ENCODE results near the gene FRMPD2.
"Not testable (repeated sequence)": the region's sequence is repeated elsewhere in the genome, so short reads cannot be mapped to it uniquely, and the experiment has no call there.

FRMPD2 gene

DNA sequence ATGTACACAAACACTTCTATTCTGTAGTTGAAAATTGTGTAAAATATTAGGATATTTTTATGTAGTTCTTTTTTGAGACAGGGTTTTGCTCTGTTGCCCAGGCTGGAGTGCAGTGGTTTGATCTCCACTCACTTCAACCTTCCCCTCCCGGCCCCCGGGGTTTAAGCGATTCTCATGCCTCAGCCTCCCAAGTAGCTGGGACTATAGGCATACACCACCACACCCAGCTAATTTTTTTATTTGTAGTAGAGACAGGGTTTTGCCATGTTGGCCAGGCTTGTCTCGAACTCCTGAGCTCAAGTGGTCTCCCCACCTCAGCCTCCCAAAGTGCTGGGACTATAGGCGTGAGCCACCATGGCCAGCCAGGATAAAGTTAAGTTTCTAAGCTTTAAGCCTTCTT is 30.6 kb downstream of the FRMPD2 start:
- H3K9ac ChIP-seq (ENCODE audit: low read length); H3K79me1 ChIP-seq (replicated peaks; ENCODE audit: low read length, poor library complexity, severe bottlenecking); H2BK15ac ChIP-seq (ENCODE audit: low read depth, poor library complexity, severe bottlenecking); H2AFZ ChIP-seq (ENCODE audit: low read depth, low read length); H3K18ac ChIP-seq (ENCODE audit: low read depth in 1 of 2, low read length in 2 of 2); H2AK5ac ChIP-seq (ENCODE audit: low read length, severe bottlenecking); H3K14ac ChIP-seq (ENCODE audit: low read length in 2 of 2); H2BK5ac ChIP-seq (ENCODE audit: low read depth, low read length, poor library complexity, severe bottlenecking); H2BK12ac ChIP-seq (ENCODE audit: low read length in 2 of 2); H3K36me3 ChIP-seq (ENCODE audit: control insufficient read depth in 1 of 2, insufficient read depth in 2 of 2, low read depth in 1 of 2, low read length in 2 of 2); H3K4me3 ChIP-seq (ENCODE audit: insufficient read depth in 1 of 2, low read depth in 1 of 2, low read length in 2 of 2); H3K4me1 ChIP-seq (ENCODE audit: control insufficient read depth, insufficient read depth, low read depth, low read length); H3K23ac ChIP-seq (ENCODE audit: low read length in 2 of 2); H3K4me2 ChIP-seq (ENCODE audit: low read length, poor library complexity, severe bottlenecking); DNase-seq; H4K91ac ChIP-seq (ENCODE audit: low read length); H3K4ac ChIP-seq (ENCODE audit: low read depth in 1 of 2, low read length in 2 of 2); H3K9me3 ChIP-seq (ENCODE audit: control insufficient read depth, low read length); H3K27ac ChIP-seq (ENCODE audit: low read length, poor library complexity, severe bottlenecking); H2BK120ac ChIP-seq (ENCODE audit: low read depth, low read length); H4K8ac ChIP-seq (ENCODE audit: low read length): not testable (repeated sequence)
- whole genome bisulfite sequencing, result 80% methylated on average over 2 of the region's 5 CpGs
- peaks cover 55 to 78% of the 10 kb centered on the region in 2 experiments for H3K27me3 ChIP-seq (ENCODE audit: control insufficient read depth in 1 of 2, insufficient read depth in 1 of 2, low read length in 2 of 2)

DNA sequence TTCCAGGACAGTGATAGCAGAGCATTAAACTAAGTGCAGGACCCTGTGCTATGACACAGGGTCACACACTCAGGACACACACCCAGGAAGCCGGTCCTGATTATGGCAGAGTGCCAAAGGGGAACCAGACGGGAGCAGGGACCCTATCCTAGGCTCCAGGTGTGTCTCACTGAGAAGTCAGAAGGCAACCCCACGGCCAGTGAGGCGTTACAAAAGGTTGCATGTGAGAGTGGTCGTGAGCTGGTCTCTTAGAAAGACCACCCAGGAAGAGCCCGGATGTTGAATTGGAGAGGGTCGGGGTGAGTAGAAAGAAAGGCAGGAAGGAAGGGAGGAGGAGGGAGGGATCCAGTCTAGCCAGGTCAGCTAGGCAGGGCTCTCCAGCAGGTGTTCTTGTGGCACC is 31.0 kb downstream of the FRMPD2 start:
- no peak overlapping the region for H4K8ac ChIP-seq (ENCODE audit: low read length)
- no peak overlapping the region for H3K9ac ChIP-seq (ENCODE audit: low read length)
- H3K18ac ChIP-seq (ENCODE audit: low read depth in 1 of 2, low read length in 2 of 2), result no peak overlapping the region
- peaks cover 2% of the 10 kb centered on the region for H3K4me1 ChIP-seq (ENCODE audit: control insufficient read depth, insufficient read depth, low read depth, low read length)
- H3K23ac ChIP-seq (ENCODE audit: low read length in 2 of 2), result no peak overlapping the region
- H3K4me2 ChIP-seq (ENCODE audit: low read length, poor library complexity, severe bottlenecking), result no peak overlapping the region
- no peaks in the 10 kb centered on the region for H3K36me3 ChIP-seq (ENCODE audit: control insufficient read depth in 1 of 2, insufficient read depth in 2 of 2, low read depth in 1 of 2, low read length in 2 of 2)
- H2BK120ac ChIP-seq (ENCODE audit: low read depth, low read length), result no peak overlapping the region
- DNase-seq, result no peak
- H2AFZ ChIP-seq (ENCODE audit: low read depth, low read length), result no peak overlapping the region
- H2AK5ac ChIP-seq (ENCODE audit: low read length, severe bottlenecking), result no peak overlapping the region
- H3K14ac ChIP-seq (ENCODE audit: low read length in 2 of 2), result no peak overlapping the region
- peaks cover 55 to 75% of the 10 kb centered on the region in 2 experiments for H3K27me3 ChIP-seq (ENCODE audit: control insufficient read depth in 1 of 2, insufficient read depth in 1 of 2, low read length in 2 of 2)
- no peak overlapping the region for H2BK12ac ChIP-seq (ENCODE audit: low read length in 2 of 2)
- H3K79me1 ChIP-seq (replicated peaks; ENCODE audit: low read length, poor library complexity, severe bottlenecking), result no peaks in the 10 kb centered on the region
- H4K91ac ChIP-seq (ENCODE audit: low read length), result no peak overlapping the region
- no peak overlapping the region for H3K4ac ChIP-seq (ENCODE audit: low read depth in 1 of 2, low read length in 2 of 2)
- no peaks in the 10 kb centered on the region for H3K9me3 ChIP-seq (ENCODE audit: control insufficient read depth, low read length)
- no peak overlapping the region for H2BK5ac ChIP-seq (ENCODE audit: low read depth, low read length, poor library complexity, severe bottlenecking)
- H3K27ac ChIP-seq (ENCODE audit: low read length, poor library complexity, severe bottlenecking), result no peak overlapping the region
- 49% methylated on average over 7 of the region's 7 CpGs for WGBS
- H3K4me3 ChIP-seq (ENCODE audit: insufficient read depth in 1 of 2, low read depth in 1 of 2, low read length in 2 of 2), result no peak overlapping the region
- H2BK15ac ChIP-seq (ENCODE audit: low read depth, poor library complexity, severe bottlenecking), result no peak overlapping the region

DNA sequence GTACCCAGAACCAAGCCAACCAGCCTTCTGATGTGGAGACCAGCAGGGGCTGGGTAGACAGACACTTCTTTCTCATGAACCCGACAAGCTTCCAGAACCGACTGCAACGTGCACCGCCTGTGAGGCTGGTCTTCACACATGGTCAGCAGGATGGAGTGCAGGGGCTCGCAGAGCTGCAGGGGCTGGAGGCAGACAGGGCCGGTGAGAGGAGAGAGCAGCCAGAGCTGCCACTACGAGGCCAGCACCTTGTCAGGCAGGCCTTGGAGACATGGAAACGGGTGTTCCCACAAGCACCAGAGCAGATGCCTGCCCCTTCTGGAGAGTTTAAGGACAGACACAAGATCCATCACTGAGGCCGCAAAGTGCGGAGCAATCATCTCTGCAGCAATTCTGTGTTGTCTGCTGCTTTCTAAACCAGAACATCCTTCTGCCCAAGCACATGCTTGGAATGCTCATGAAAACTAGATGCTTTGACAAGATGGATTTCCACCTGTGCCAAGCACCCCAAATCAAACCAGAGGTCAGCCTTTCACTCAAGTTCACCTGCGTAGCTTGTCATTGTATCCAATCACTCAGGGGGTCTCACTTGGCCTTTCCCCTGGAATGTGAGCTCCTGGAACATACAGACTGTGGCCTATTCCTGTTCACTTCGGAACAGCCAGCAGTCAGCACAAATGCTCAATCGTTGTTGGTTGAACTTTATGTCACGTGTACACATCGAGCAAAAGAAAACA is 32.2 kb downstream of the FRMPD2 start:
- H2AK5ac ChIP-seq (ENCODE audit: low read length, severe bottlenecking), result no peak overlapping the region
- no peak overlapping the region for H3K4me2 ChIP-seq (ENCODE audit: low read length, poor library complexity, severe bottlenecking)
- H3K4me1 ChIP-seq (ENCODE audit: control insufficient read depth, insufficient read depth, low read depth, low read length), result peaks cover 2% of the 10 kb centered on the region
- H4K91ac ChIP-seq (ENCODE audit: low read length), result no peak overlapping the region
- no peak overlapping the region for H3K27ac ChIP-seq (ENCODE audit: low read length, poor library complexity, severe bottlenecking)
- DNase-seq, result no peak
- no peak overlapping the region for H2BK12ac ChIP-seq (ENCODE audit: low read length in 2 of 2)
- no peaks in the 10 kb centered on the region for H3K9me3 ChIP-seq (ENCODE audit: control insufficient read depth, low read length)
- no peak overlapping the region for H2BK120ac ChIP-seq (ENCODE audit: low read depth, low read length)
- H3K79me1 ChIP-seq (replicated peaks; ENCODE audit: low read length, poor library complexity, severe bottlenecking), result no peaks in the 10 kb centered on the region
- H3K18ac ChIP-seq (ENCODE audit: low read depth in 1 of 2, low read length in 2 of 2), result no peak overlapping the region
- no peak overlapping the region for H3K9ac ChIP-seq (ENCODE audit: low read length)
- H2BK15ac ChIP-seq (ENCODE audit: low read depth, poor library complexity, severe bottlenecking), result no peak overlapping the region
- H4K8ac ChIP-seq (ENCODE audit: low read length), result no peak overlapping the region
- H3K4ac ChIP-seq (ENCODE audit: low read depth in 1 of 2, low read length in 2 of 2), result no peak overlapping the region
- peaks cover 59 to 80% of the 10 kb centered on the region in 2 experiments for H3K27me3 ChIP-seq (ENCODE audit: control insufficient read depth in 1 of 2, insufficient read depth in 1 of 2, low read length in 2 of 2)
- no peak overlapping the region for H2AFZ ChIP-seq (ENCODE audit: low read depth, low read length)
- H3K4me3 ChIP-seq (ENCODE audit: insufficient read depth in 1 of 2, low read depth in 1 of 2, low read length in 2 of 2), result no peak overlapping the region
- no peak overlapping the region for H2BK5ac ChIP-seq (ENCODE audit: low read depth, low read length, poor library complexity, severe bottlenecking)
- H3K14ac ChIP-seq (ENCODE audit: low read length in 2 of 2), result peak overlapping the region in 1 of 2 experiments; percentile 53
- H3K36me3 ChIP-seq (ENCODE audit: control insufficient read depth in 1 of 2, insufficient read depth in 2 of 2, low read depth in 1 of 2, low read length in 2 of 2), result no peaks in the 10 kb centered on the region
- 88% methylated on average over 15 of the region's 15 CpGs for WGBS
- H3K23ac ChIP-seq (ENCODE audit: low read length in 2 of 2), result no peak overlapping the region

DNA sequence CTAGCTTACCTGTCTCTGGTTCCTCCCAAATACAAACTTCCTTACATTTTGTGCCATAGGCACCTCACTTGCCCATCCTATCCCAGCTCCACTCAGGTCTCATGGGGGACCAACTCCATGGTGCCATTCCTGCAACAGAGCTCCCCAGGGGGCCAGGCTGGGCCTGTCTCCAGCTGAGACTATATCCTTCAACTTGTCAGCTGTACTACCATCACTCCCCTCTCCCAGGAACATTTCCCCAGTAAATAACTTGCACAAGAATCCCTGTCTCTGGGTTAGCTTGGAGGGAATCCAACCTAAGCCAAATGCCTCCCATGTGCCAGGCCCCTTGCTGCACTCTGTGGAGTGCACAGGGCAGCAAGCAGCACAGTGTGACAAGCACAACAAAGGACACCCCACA is 33.2 kb downstream of the FRMPD2 start:
- no peak overlapping the region for H2BK120ac ChIP-seq (ENCODE audit: low read depth, low read length)
- no peak overlapping the region for H2AK5ac ChIP-seq (ENCODE audit: low read length, severe bottlenecking)
- no peak overlapping the region for H3K23ac ChIP-seq (ENCODE audit: low read length in 2 of 2)
- H3K18ac ChIP-seq (ENCODE audit: low read depth in 1 of 2, low read length in 2 of 2), result no peak overlapping the region
- H3K4me1 ChIP-seq (ENCODE audit: control insufficient read depth, insufficient read depth, low read depth, low read length), result peaks cover 2% of the 10 kb centered on the region
- H2BK15ac ChIP-seq (ENCODE audit: low read depth, poor library complexity, severe bottlenecking), result no peak overlapping the region
- no peak overlapping the region for H2BK5ac ChIP-seq (ENCODE audit: low read depth, low read length, poor library complexity, severe bottlenecking)
- no peak overlapping the region for H3K4me3 ChIP-seq (ENCODE audit: insufficient read depth in 1 of 2, low read depth in 1 of 2, low read length in 2 of 2)
- H3K36me3 ChIP-seq (ENCODE audit: control insufficient read depth in 1 of 2, insufficient read depth in 2 of 2, low read depth in 1 of 2, low read length in 2 of 2), result no peaks in the 10 kb centered on the region
- H3K4ac ChIP-seq (ENCODE audit: low read depth in 1 of 2, low read length in 2 of 2), result no peak overlapping the region
- H3K27me3 ChIP-seq (ENCODE audit: control insufficient read depth in 1 of 2, insufficient read depth in 1 of 2, low read length in 2 of 2), result peaks cover 55 to 72% of the 10 kb centered on the region in 2 experiments
- no peak overlapping the region for H4K91ac ChIP-seq (ENCODE audit: low read length)
- H3K9ac ChIP-seq (ENCODE audit: low read length), result no peak overlapping the region
- no peak overlapping the region for H3K27ac ChIP-seq (ENCODE audit: low read length, poor library complexity, severe bottlenecking)
- H3K9me3 ChIP-seq (ENCODE audit: control insufficient read depth, low read length), result no peaks in the 10 kb centered on the region
- H4K8ac ChIP-seq (ENCODE audit: low read length), result no peak overlapping the region
- H3K14ac ChIP-seq (ENCODE audit: low read length in 2 of 2), result no peak overlapping the region
- H3K4me2 ChIP-seq (ENCODE audit: low read length, poor library complexity, severe bottlenecking), result no peak overlapping the region
- H2AFZ ChIP-seq (ENCODE audit: low read depth, low read length), result no peak overlapping the region
- no peak for DNase-seq
- H2BK12ac ChIP-seq (ENCODE audit: low read length in 2 of 2), result no peak overlapping the region
- H3K79me1 ChIP-seq (replicated peaks; ENCODE audit: low read length, poor library complexity, severe bottlenecking), result no peaks in the 10 kb centered on the region
